GM18526 (cell line): ENCODE results near the gene DAPK2.

Experiments
- POLR2A ChIP-seq: IDR thresholded peaks from 3 replicates; pipeline ENCODE4 v1.6.1; 2011; ENCODE audit not compliant: insufficient read length; ENCODE audit errors: extremely low read depth

The DAPK2 gene

DNA sequence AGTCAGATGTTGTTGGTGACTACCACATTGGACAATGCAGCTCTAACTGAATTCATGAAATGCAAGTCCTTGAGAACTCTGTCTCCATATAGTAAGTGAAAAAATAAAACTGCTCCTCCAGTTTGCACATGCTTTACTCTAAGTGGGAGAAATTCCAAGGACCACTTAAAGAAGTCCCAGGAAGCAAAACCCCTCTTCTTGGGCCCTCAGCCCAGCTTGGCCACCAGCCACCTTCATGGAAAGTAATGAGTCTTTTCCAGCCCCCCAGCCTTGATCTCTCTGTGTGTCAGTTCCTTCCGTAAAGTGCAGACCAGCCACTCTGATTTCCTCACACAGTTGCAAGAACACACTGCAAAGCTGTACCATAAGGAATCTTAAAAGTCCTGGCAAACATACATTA, 34.5 kb downstream of the DAPK2 start:
- no peak for TF ChIP-seq POLR2A

DNA sequence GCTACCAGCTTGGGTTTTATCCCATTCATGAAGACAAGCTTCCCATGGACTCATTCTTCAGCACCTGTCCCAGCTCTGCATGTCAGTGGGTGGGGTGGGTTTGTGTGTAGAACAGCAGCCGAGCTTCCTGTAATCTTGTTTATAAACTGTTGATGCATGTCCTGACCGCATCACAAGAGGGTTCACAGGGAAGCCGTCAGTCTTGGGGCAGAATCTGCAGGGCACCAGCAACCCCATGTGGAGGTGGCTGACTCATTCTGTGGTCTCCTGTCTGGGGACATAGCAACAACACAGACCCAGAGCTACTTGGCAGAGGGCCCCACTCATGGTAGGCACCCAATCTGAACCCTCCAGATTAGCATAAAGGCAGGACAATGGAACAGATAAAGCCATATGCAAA, 35.6 kb downstream of the DAPK2 start:
- no peak for TF ChIP-seq POLR2A

DNA sequence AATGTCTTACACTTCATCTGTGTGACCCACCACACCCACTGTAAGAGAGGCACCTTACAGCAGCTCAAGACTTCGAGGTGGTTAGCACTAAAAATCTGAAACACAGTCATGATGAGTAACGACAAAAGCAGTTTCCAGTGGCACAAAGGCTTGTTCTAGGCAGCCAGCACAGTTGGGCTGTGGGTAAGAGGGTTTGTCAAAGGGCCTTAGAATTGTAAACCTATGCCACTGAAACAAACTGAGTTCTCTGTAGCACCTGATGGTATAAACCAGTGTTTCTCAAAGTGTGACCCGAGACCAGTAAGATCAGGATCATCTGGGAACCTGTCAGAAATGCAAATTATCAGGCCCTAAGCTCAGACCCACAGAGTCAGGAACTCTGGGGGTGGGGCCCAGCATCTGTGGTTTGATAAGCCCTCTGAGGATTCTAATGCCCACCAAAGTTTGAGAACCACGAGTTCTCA, 36.5 kb downstream of the DAPK2 start:
- no peak for TF ChIP-seq POLR2A

- TF ChIP-seq POLR2A = no peak
These were observed 37.0 kb downstream of the DAPK2 start for GRCh38 chr15:64009241-64009640.

DNA sequence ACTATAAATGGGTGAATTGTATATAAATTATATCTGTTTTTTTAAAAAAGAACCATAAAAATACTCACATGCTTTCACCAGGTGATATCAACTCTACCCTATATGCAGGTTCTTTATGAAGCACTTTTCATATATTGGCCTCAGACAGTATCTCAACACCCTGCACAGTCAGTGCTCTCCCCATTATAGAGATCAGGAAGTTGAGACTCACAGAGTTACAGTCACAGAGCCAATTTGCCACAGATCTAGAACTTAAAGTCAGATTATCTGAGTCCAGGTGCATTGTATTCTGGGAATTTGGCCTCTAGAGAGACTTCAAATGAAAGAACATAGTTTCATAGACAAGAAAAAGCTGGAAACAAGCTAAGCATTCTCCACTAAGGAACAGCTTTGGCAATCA, 38.1 kb downstream of the DAPK2 start:
- no peak for TF ChIP-seq POLR2A

GRCh38 chr15:64006642-64007041, 39.6 kb downstream of the DAPK2 start:
- TF ChIP-seq POLR2A = no peak

DNA sequence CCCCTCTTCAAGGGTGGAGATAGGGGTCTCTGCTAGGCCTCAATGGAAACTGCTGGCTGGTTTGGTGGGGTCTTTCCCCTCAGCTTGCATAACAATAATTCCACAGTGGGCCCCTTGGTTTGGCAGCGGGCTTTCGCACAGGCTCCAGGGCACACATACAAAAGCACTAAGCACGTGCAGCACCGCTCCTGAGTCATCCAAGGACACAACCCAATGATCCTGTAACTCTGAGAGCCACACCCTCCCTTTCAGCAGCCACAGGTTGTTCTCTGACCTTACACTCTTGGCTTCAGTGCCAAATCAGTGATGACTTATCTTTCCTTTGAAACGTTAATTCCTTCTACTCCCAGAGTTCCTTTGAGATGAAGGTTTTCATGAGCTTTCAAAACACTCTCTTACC, 41.7 kb downstream of the DAPK2 start:
- TF ChIP-seq POLR2A = no peak

GRCh38 chr15:64004056-64004455, 42.2 kb downstream of the DAPK2 start:
- TF ChIP-seq POLR2A = no peak

DNA sequence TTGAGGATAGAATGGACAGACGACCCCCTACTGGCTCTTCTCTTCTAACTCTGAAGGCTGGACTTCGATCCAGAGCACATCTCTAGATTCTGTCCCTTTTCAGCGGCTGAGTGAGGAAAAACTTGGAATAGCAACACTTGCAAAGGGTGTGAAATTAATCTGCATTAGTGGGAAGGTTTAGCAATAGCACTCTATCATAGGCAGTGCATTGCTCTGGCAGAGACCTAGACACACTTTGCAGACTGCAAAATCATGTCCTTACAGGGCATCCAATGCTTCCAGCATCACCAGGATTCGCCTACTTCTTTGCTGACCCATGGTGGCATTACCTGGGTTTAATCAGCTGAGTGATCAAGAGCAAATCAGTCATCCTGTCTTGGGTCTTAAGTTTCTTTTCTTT, 43.1 kb downstream of the DAPK2 start:
- no peak for TF ChIP-seq POLR2A

- TF ChIP-seq POLR2A = no peak
These were observed 45.1 kb downstream of the DAPK2 start for GRCh38 chr15:64001148-64001547.

GRCh38 chr15:64000183-64000951, 45.9 kb downstream of the DAPK2 start:
- no peak for TF ChIP-seq POLR2A

GRCh38 chr15:63999177-63999576, 47.1 kb downstream of the DAPK2 start:
- no peak for TF ChIP-seq POLR2A

DNA sequence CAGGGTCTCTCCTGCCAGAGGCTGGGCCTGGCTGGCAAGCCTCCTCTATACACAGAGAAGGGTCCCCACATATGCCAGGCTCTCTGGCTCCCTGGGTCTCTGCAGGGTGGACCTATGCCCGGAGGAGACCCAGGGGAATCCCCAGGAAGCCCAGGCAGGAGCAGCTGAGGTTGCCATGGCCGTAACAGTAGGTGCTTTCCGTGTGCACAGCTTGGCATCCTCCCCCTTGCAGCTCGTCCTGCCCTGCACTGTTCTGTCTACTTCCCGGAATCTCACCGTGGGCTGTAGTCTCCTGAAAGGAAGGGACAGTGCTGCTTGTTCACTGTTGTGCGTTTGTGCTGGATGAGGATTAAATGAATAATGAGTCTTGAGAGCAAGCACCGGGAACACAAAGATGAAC, 47.8 kb downstream of the DAPK2 start:
- no peak for TF ChIP-seq POLR2A

DNA sequence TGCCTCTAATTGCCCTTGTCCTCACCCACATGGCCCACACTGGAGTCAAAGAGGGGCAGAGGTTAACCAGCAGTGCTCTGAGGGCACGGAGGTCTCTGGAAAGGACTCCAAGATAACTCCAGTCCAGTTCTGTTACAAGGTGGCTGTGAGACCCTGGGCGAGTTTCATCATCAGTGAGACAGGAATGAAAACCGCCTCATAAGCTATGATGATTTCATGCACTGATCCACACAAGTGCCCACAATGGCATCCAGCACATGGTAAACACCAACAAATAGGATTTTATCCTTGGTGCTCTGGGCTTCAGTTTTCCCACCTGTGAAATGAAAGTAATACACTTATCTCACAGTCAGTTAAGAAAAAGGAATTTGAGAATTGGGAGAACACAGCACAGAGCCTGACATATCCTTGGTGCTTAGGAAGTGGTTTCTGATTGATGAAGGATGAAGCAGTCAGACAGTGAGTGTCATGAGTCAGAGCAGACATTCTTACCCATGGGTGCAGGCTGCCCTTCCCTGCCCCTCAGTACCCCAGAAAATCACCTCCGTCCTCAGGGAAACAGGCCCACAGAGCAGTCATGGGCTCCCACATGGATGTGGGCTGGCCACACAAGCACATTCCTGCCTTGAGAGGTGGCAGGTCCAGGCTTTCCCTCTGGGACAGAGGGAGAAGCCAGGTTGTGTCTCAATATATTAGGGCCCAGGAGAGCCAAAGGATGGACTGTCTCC, 48.4 kb downstream of the DAPK2 start:
- no peak for TF ChIP-seq POLR2A

DNA sequence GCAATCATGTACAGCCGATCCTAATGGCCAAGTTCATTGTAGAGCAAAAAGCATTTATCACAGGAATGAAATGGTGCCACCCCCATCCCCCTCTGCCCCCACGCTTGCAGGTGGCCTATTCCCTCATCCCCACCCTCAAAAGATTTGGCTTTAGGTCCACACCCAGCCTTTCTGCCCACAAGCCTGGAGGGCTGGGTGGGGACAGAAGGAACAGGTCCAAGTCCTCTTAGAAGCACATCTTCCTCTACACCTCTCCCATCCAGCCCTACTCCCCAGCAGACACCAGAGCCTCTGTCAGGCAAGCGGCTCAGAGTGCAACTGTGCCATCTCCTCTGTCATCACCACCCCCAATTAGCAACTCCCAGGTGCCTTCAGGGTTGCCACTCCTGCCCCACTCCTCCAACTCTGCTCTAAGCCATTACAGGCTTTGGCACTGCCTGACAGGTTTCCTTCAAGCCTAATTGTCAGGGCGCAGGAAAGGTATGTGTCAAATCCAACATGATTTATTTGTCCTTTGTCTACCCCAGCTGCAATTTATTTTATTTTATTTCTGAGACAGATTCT, 49.4 kb downstream of the DAPK2 start:
- no peak for TF ChIP-seq POLR2A

DNA sequence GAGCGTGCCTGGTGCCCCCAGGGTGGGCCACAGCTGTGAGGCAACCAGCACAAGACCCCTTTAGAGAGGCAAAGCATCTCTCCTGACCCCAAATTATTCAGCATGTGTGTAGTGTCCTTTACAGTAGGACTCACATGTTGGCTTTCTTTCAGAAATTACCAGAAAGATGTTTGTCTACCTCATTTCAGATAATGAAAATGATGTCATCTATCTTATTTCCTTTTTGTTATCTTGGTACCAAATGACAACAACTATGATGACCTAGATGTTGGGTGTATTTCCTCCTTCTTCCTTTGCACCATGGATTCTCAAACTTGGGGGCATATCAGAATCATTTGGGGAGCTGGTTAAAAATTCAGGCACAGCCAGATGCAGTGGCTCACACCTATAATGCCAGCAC, 50.5 kb downstream of the DAPK2 start:
- no peak for TF ChIP-seq POLR2A

DNA sequence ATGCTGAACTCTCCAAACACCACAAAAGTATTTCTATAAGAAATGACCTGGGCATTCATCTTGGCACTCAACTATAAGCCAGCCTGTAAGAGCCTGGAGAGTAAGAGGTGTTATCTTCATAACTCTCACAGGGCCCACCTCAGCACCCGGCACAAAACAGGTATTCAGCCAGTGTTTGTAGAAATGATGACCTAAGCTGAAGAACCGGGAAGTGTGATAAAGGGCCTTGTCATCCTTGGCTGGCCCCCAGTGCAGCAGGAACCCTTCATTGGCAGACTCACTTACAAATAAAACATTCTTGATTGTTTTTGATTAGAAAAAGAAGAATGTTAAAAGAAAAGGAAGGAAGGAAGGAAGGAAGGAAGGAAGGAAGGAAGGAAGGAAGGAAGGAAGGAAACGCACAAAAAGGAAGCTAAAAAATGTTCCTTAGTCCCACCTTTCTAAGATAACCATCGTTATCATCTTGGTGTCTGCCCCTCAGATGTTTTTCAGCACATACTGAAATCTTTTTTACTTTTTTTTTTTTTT, 52.1 kb downstream of the DAPK2 start:
- no peak for TF ChIP-seq POLR2A

- TF ChIP-seq POLR2A = no peak
These were observed 54.0 kb downstream of the DAPK2 start for GRCh38 chr15:63992300-63992699.
